PC-9 (cell line): Measurements from ENCODE around the gene FOXE1. TPM values are rescaled to one million over a fixed set of nuclear protein-coding genes. Genes with fewer than 3 reads are reported as not detected.

Experiments
- Bru-seq: library from RNA; stranded (reverse); fragments of 400-500 nt; gene quantifications from one replicate; lab custom pipeline; 2021; lab: Mats Ljungman, UMichigan
- BruChase-seq, 2 experiments: library from RNA; stranded (reverse); fragments of 400-500 nt; gene quantifications; one replicate each; lab custom pipeline; 2021; lab: Mats Ljungman, UMichigan
- BruUV-seq: library from RNA; stranded (reverse); fragments of 400-500 nt; replicated peaks from 2 replicates; lab custom pipeline; 2021; lab: Mats Ljungman, UMichigan
- CTCF ChIA-PET: fragments of 300-600 bp; sonication (Branson Sonifier 250); formaldehyde crosslinking; loops from one replicate; lab custom pipeline; 2022; ENCODE audit warnings: antibody characterized with exemption; lab: Charles Lee
- POLR2A ChIA-PET: fragments of 300-600 bp; sonication (Branson Sonifier 250); formaldehyde crosslinking; loops from one replicate; lab custom pipeline; 2022; ENCODE audit warnings: antibody characterized with exemption; ENCODE audit not compliant: unreplicated experiment; lab: Charles Lee
- DNase-seq, 2 experiments: peaks; one replicate each; pipeline versions ENCODE4 v3.0.0 to v3.0.0-alpha.2; 2015 to 2022; ENCODE audit warnings: mixed read lengths in 1 of 2
- H2AFZ ChIP-seq: fragments of 200-600 bp; sonication (generic); 2 replicates; pipeline ENCODE4 v1.8.1; 2017; ENCODE audit warnings: antibody characterized with exemption
- H3F3A ChIP-seq: fragments of 200-600 bp; sonication (generic); 2 replicates; pipeline ENCODE4 v1.8.1; 2017; ENCODE audit warnings: antibody characterized with exemption, mild to moderate bottlenecking, low read depth; ENCODE audit not compliant: insufficient read depth
- H3K27ac ChIP-seq: fragments of 200-600 bp; sonication (generic); 2 replicates; pipeline ENCODE4 v1.6.1; 2016; ENCODE audit warnings: mixed run types
- H3K27me3 ChIP-seq: fragments of 200-600 bp; sonication (generic); 2 replicates; pipeline ENCODE4 v1.6.1; 2016; ENCODE audit warnings: low read depth, mixed run types; ENCODE audit not compliant: insufficient read depth
- H3K36me3 ChIP-seq: fragments of 200-600 bp; sonication (generic); 2 replicates; pipeline ENCODE4 v1.6.1; 2016; ENCODE audit warnings: low read depth, mixed run types
- H3K4me1 ChIP-seq: fragments of 200-600 bp; sonication (generic); replicated peaks from 2 replicates; pipeline ENCODE4 v1.6.1; 2016; ENCODE audit warnings: mixed run types; ENCODE audit not compliant: insufficient read depth
- H3K4me2 ChIP-seq: fragments of 200-600 bp; sonication (generic); 2 replicates; pipeline ENCODE4 v1.6.1; 2017; ENCODE audit warnings: mixed run types
- H3K4me3 ChIP-seq: fragments of 200-600 bp; sonication (generic); 2 replicates; pipeline ENCODE4 v1.6.1; 2016; ENCODE audit warnings: mixed run types
- H3K79me2 ChIP-seq: fragments of 200-600 bp; sonication (generic); 2 replicates; pipeline ENCODE4 v1.6.1; 2017; ENCODE audit warnings: low read depth, mixed run types
- H3K9me2 ChIP-seq: fragments of 200-600 bp; sonication (generic); 2 replicates; pipeline ENCODE4 v1.8.1; 2017; ENCODE audit warnings: mild to moderate bottlenecking; ENCODE audit not compliant: insufficient read depth
- H3K9me3 ChIP-seq: fragments of 200-600 bp; sonication (generic); 2 replicates; pipeline ENCODE4 v1.8.1; 2016; ENCODE audit warnings: low read depth; ENCODE audit not compliant: insufficient read depth
- H4K20me1 ChIP-seq: fragments of 200-600 bp; sonication (generic); 2 replicates; pipeline ENCODE4 v1.8.1; 2017; ENCODE audit not compliant: insufficient read depth
- CTCF ChIP-seq: fragments of 200-600 bp; sonication (generic); conservative IDR thresholded peaks from 2 replicates; pipeline ENCODE4 v1.6.1; 2017; ENCODE audit warnings: mixed run types, antibody characterized with exemption, mild to moderate bottlenecking, moderate library complexity
- EZH2 ChIP-seq: fragments of 200-600 bp; sonication (generic); IDR thresholded peaks from 2 replicates; pipeline ENCODE4 v1.8.0; 2017; ENCODE audit warnings: antibody characterized with exemption, low read depth
- intact Hi-C: fragments of 100-400 bp; cut with micrococcal nuclease; formaldehyde crosslinking; loops from one replicate; pipeline ENCODE4 v1.10.0; 2022; ENCODE audit not compliant: unreplicated experiment
- long read RNA-seq: library from polyadenylated mRNA; stranded (forward); transcript quantifications from one replicate; pipeline ENCODE4 v2.0.0, GENCODE V29; 2022
- total RNA-seq: library from RNA; stranded (reverse); gene quantifications from 2 replicates; pipeline ENCODE4 v1.2.3, GENCODE V29; 2021

Gene FOXE1
- total RNA-seq (5.7 and 7.7 TPM in 2 replicates), Bru-seq, nascent RNA (percentile 51 among the genes with signal in this experiment), BruChase-seq, experiment 1, labeled RNA remaining after a 2-hour chase (percentile 68 among the genes with signal in this experiment), BruChase-seq, experiment 2, labeled RNA remaining after a 6-hour chase (percentile 65 among the genes with signal in this experiment)
- long read RNA-seq, transcript FOXE1-201 (1 exons, 3,462 nt), result major isoform, 7 of 7 reads
- long read RNA-seq, partial matches to known transcripts, result 0 of 7 reads
- long read RNA-seq, other reads (novel, unspliced or antisense), result 0 of 7 reads

GRCh38 chr9:97853056-97853843 lies at the start of gene FOXE1:
FOXE1 (plus strand) TSS chr9:97853226; CDS start chr9:97853915, 689 bp downstream.
- peak within 1 kb of the TSS; percentile 56 for H3K27ac ChIP-seq
- no peaks in the 10 kb centered on the region for H3K9me2 ChIP-seq
- no peaks in the 10 kb centered on the region for H3K36me3 ChIP-seq
- H3K4me3 ChIP-seq, result peak within 1 kb of the TSS; percentile 64
- H3K4me2 ChIP-seq, result peak within 1 kb of the TSS; percentile 97
- peaks cover 6% of the 10 kb centered on the region; the same call in 1 of the 2 replicates for H3K4me1 ChIP-seq
- no peaks in the 10 kb centered on the region for H3K9me3 ChIP-seq
- H3K79me2 ChIP-seq, result peaks cover 19% of the 10 kb centered on the region
- peak within 1 kb of the TSS; percentile 86 for H2AFZ ChIP-seq
- H3F3A ChIP-seq, result peaks cover 5% of the 10 kb centered on the region; the same call in 1 of the 2 replicates
- H4K20me1 ChIP-seq, result no peaks in the 10 kb centered on the region
- TF ChIP-seq EZH2, result no peak
- no peak for TF ChIP-seq CTCF
- BruUV-seq, result TSS peak; percentile 50
- POLR2A ChIA-PET, result interaction anchor here (0.6 to 0.7 kb wide), 4 partner anchors 21 to 1436 kb away, joined by 3 to 4 read pairs (median 4); no protein-coding TSS in a partner anchor
- CTCF ChIA-PET, result interaction anchor here (0.6 to 0.7 kb wide), 3 partner anchors 12 to 142 kb away, joined by 5 to 18 read pairs (median 11); no protein-coding TSS in a partner anchor
- peak in 1 of 2 experiments; percentile 71 for DNase-seq
- no peaks in the 10 kb centered on the region for H3K27me3 ChIP-seq
- intact Hi-C loops, result loop anchor here (2.0 kb wide), 2 partner anchors 24 to 50 kb away; no protein-coding TSS in a partner anchor

GRCh38 chr9:97804059-97804365 lies 49.0 kb upstream of the FOXE1 start:
- TF ChIP-seq CTCF, result no peak
- TF ChIP-seq EZH2, result no peak
- Histone ChIP-seq H3K4me3 (peak overlapping the region; percentile 64), H3K27me3 (no peaks in the 10 kb centered on the region), H3F3A (peaks cover 44% of the 10 kb centered on the region), H3K36me3 (no peaks in the 10 kb centered on the region), H3K79me2 (no peaks in the 10 kb centered on the region), H3K4me2 (peak overlapping the region; percentile 87), H3K4me1 (peaks cover 60% of the 10 kb centered on the region), H3K9me3 (no peaks in the 10 kb centered on the region), H2AFZ (peak overlapping the region; percentile 81), H3K9me2 (no peaks in the 10 kb centered on the region), H3K27ac (peak overlapping the region; percentile 85), H4K20me1 (no peaks in the 10 kb centered on the region)
- ChIA-PET CTCF (no interaction called here), POLR2A (no interaction called here)
- BruUV-seq, result TSS peak; percentile 82
- intact Hi-C loops, result loop anchor here (5.0 kb wide), 1 partner anchor 98 kb away; no protein-coding TSS in a partner anchor
- no peak for DNase-seq

- no peak overlapping the region for H3K27ac ChIP-seq
- BruUV-seq, result no TSS peak
- no peaks in the 10 kb centered on the region for H3K36me3 ChIP-seq
- POLR2A ChIA-PET, result no interaction called here
- H3K9me2 ChIP-seq, result no peaks in the 10 kb centered on the region
- no peaks in the 10 kb centered on the region for H3K9me3 ChIP-seq
- no peaks in the 10 kb centered on the region for H3K79me2 ChIP-seq
- H2AFZ ChIP-seq, result no peak overlapping the region
- no peaks in the 10 kb centered on the region for H3K27me3 ChIP-seq
- CTCF ChIA-PET, result no interaction called here
- H4K20me1 ChIP-seq, result no peaks in the 10 kb centered on the region
- peaks cover 49% of the 10 kb centered on the region for H3K4me1 ChIP-seq
- no peak for TF ChIP-seq EZH2
- no peak for TF ChIP-seq CTCF
- H3F3A ChIP-seq, result peaks cover 47% of the 10 kb centered on the region
- H3K4me2 ChIP-seq, result no peak overlapping the region
- intact Hi-C loops, result no loop called here
- H3K4me3 ChIP-seq, result no peak overlapping the region
- no peak for DNase-seq
Observed at GRCh38 chr9:97806721-97807120, 46.3 kb upstream of the FOXE1 start.
